Liver (tissue), 9 donors: ENCODE data around the gene AP4B1. TPM values are rescaled to one million over a fixed set of nuclear protein-coding genes. Genes with fewer than 3 reads are reported as not detected.
"Not testable (repeated sequence)": the region's sequence is repeated elsewhere in the genome, so short reads cannot be mapped to it uniquely, and the experiment has no call there.

Source experiments
- DNase-seq: peaks from one replicate; pipeline ENCODE4 v3.0.0-alpha.2; 2017; ENCODE audit warnings: low spot score
- H3K27ac ChIP-seq, 2 donors: one replicate each; pipeline ENCODE4 v1.7.0; 2013; ENCODE audit warnings: inconsistent platforms in 2 of 2, low read length in 2 of 2, control low read depth in 1 of 2, low read depth in 1 of 2, mild to moderate bottlenecking in 1 of 2
- H3K27me3 ChIP-seq, 4 donors: one replicate each; pipeline versions ENCODE4 v1.6.1 to v1.7.0; 2013; ENCODE audit warnings: low read length in 3 of 4, inconsistent platforms in 1 of 4, mild to moderate bottlenecking in 1 of 4, moderate library complexity in 1 of 4; ENCODE audit not compliant: control insufficient read depth in 4 of 4, insufficient read depth in 4 of 4
- H3K36me3 ChIP-seq, 4 donors: one replicate each; pipeline versions ENCODE4 v1.6.1 to v1.7.0; 2013; ENCODE audit warnings: low read length in 3 of 4, mild to moderate bottlenecking in 3 of 4, low read depth in 1 of 4, moderate library complexity in 1 of 4; ENCODE audit not compliant: control insufficient read depth in 4 of 4, insufficient read depth in 3 of 4
- H3K4me1 ChIP-seq, 4 donors: one replicate each; pipeline versions ENCODE4 v1.6.1 to v1.7.0; 2013; ENCODE audit warnings: low read length in 3 of 4, mild to moderate bottlenecking in 3 of 4, moderate library complexity in 1 of 4; ENCODE audit not compliant: control insufficient read depth in 4 of 4, insufficient read depth in 4 of 4
- H3K4me3 ChIP-seq, 3 donors: one replicate each; pipeline versions ENCODE4 v1.6.1 to v1.7.0; 2013; ENCODE audit warnings: low read length in 3 of 3, control low read depth in 1 of 3, low read depth in 1 of 3, mild to moderate bottlenecking in 1 of 3
- H3K9ac ChIP-seq, 2 donors: one replicate each; pipeline ENCODE4 v1.7.0; 2013; ENCODE audit warnings: low read length in 2 of 2, mild to moderate bottlenecking in 2 of 2, moderate library complexity in 2 of 2, control low read depth in 1 of 2, low read depth in 1 of 2
- H3K9me3 ChIP-seq, 4 donors: one replicate each; pipeline versions ENCODE4 v1.6.1 to v1.7.0; 2013; ENCODE audit warnings: low read length in 3 of 4; ENCODE audit not compliant: control insufficient read depth in 4 of 4
- GABPA ChIP-seq, 2 donors: IDR thresholded peaks in 1 of 2; conservative IDR thresholded peaks in 1 of 2; 2 replicates each; pipeline ENCODE4 v1.6.1; 2016; ENCODE audit warnings: antibody characterized with exemption in 2 of 2, mild to moderate bottlenecking in 1 of 2, moderate library complexity in 1 of 2
- MAX ChIP-seq: IDR thresholded peaks from 2 replicates; pipeline ENCODE4 v1.6.1; 2016; ENCODE audit warnings: antibody characterized with exemption
- RXRA ChIP-seq, 2 donors: IDR thresholded peaks; 2 replicates each; pipeline ENCODE4 v1.6.1; 2017 to 2018; ENCODE audit warnings: antibody characterized with exemption in 2 of 2, mild to moderate bottlenecking in 1 of 2
- SP1 ChIP-seq: IDR thresholded peaks from 2 replicates; pipeline ENCODE4 v1.6.1; 2018; ENCODE audit warnings: antibody characterized with exemption, mild to moderate bottlenecking
- TAF1 ChIP-seq: conservative IDR thresholded peaks from 2 replicates; pipeline ENCODE4 v1.6.1; 2016; ENCODE audit warnings: antibody characterized with exemption, mild to moderate bottlenecking
- YY1 ChIP-seq: IDR thresholded peaks from 2 replicates; pipeline ENCODE4 v1.6.1; 2016; ENCODE audit warnings: antibody characterized with exemption, mild to moderate bottlenecking
- WGBS: extraction: QIAGEN DNeasy Blood & Tissue Kit; methylation state at CpG from one replicate; pipeline ENCODE4 v1.1.7; 2013; 5-methylcytosine and 5-hydroxymethylcytosine counted together
- polyA plus RNA-seq, 2 donors: library from polyadenylated mRNA; stranded (reverse) in 1 of 2; unstranded in 1 of 2; fragments of 200-250 nt in 1 of 2; fragments of >200 nt in 1 of 2; fragmentation: Nextera tagmentation in 1 of 2; extraction: Ambion mirVana in 1 of 2; gene quantifications; one replicate each; pipeline versions ENCODE4 v1.2.1 to v1.2.3, GENCODE V29; 2013 to 2015
- total RNA-seq, 2 donors: library from RNA; depleted of rRNA; stranded (reverse); fragments of >200 nt; gene quantifications; one replicate each; pipeline ENCODE4 v1.2.3, GENCODE V29; 2014
- TF ChIP-seq, protein P1 (sequence below): IDR thresholded peaks from 2 replicates; pipeline ENCODE4 v1.6.1; 2016; ENCODE audit warnings: antibody characterized with exemption
- TF ChIP-seq, protein P2 (sequence below): IDR thresholded peaks from 2 replicates; pipeline ENCODE4 v1.6.1; 2016; ENCODE audit warnings: antibody characterized with exemption
- TF ChIP-seq, protein P3 (sequence below): fragments of 150-350 bp; IDR thresholded peaks from 2 replicates; pipeline ENCODE4 v1.5.1; 2017; ENCODE audit warnings: improper control_type of control experiment, low read depth, low read length; ENCODE audit not compliant: missing input control
- donor health status: healthy.
- donor health status: healthy.
- donor health status: healthy.
- donor health status: healthy.
- donor health status: healthy.

The AP4B1 gene
- total and polyA plus RNA-seq, 4 donors, result 4.3 to 10.6 (median 7.0) TPM

GRCh38 chr1:113855630-113856400, 48.8 kb downstream of the AP4B1 start:
- DNase-seq, result no peak
- no peaks in the 10 kb centered on the region for H3K36me3 ChIP-seq
- no peaks in the 10 kb centered on the region for H3K27me3 ChIP-seq
- no peaks in the 10 kb centered on the region for H3K4me1 ChIP-seq
- H3K9me3 ChIP-seq, result no peaks in the 10 kb centered on the region
- no peak overlapping the region for H3K27ac ChIP-seq
- 94% methylated on average over 4 of the region's 4 CpGs for WGBS
- TF ChIP-seq GABPA (IDR thresholded peaks at IDR 0.05 in 1 of 2, conservative IDR thresholded peaks at IDR 0.05 in 1 of 2) (no peak), YY1 (no peak), SP1 (no peak), MAX (no peak)
- TF ChIP-seq, protein P1, sequence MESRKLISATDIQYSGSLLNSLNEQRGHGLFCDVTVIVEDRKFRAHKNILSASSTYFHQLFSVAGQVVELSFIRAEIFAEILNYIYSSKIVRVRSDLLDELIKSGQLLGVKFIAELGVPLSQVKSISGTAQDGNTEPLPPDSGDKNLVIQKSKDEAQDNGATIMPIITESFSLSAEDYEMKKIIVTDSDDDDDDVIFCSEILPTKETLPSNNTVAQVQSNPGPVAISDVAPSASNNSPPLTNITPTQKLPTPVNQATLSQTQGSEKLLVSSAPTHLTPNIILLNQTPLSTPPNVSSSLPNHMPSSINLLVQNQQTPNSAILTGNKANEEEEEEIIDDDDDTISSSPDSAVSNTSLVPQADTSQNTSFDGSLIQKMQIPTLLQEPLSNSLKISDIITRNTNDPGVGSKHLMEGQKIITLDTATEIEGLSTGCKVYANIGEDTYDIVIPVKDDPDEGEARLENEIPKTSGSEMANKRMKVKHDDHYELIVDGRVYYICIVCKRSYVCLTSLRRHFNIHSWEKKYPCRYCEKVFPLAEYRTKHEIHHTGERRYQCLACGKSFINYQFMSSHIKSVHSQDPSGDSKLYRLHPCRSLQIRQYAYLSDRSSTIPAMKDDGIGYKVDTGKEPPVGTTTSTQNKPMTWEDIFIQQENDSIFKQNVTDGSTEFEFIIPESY, result no peak
- TF ChIP-seq, protein P2, sequence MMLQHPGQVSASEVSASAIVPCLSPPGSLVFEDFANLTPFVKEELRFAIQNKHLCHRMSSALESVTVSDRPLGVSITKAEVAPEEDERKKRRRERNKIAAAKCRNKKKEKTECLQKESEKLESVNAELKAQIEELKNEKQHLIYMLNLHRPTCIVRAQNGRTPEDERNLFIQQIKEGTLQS, result no peak
- TF ChIP-seq, protein P3, sequence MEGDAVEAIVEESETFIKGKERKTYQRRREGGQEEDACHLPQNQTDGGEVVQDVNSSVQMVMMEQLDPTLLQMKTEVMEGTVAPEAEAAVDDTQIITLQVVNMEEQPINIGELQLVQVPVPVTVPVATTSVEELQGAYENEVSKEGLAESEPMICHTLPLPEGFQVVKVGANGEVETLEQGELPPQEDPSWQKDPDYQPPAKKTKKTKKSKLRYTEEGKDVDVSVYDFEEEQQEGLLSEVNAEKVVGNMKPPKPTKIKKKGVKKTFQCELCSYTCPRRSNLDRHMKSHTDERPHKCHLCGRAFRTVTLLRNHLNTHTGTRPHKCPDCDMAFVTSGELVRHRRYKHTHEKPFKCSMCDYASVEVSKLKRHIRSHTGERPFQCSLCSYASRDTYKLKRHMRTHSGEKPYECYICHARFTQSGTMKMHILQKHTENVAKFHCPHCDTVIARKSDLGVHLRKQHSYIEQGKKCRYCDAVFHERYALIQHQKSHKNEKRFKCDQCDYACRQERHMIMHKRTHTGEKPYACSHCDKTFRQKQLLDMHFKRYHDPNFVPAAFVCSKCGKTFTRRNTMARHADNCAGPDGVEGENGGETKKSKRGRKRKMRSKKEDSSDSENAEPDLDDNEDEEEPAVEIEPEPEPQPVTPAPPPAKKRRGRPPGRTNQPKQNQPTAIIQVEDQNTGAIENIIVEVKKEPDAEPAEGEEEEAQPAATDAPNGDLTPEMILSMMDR, result no peak
- no peak overlapping the region for H3K9ac ChIP-seq
- no peak overlapping the region for H3K4me3 ChIP-seq

DNA sequence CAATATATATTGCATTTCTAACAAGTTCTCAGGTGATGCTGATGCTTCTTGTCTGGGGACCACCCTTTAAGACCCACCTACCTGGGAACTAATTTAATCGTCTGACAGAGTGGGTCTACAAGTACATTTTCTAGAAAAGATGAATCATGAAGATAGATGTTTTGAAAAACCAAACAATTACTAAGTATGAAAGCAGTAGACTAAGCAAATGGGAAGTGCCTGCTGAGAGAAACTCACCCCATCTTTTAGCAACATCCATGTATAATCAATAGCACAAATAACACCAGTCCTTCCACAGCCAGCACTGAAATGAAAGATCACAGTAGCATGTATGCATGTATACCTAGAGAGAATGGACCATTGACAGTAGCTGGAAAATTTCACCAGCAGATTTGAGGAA, 50.4 kb downstream of the AP4B1 start:
- no peaks in the 10 kb centered on the region for H3K4me1 ChIP-seq
- WGBS, result 49% methylated on average over 1 of the region's 1 CpG
- H3K9ac ChIP-seq, result no peak overlapping the region
- no peak for DNase-seq
- TF ChIP-seq GABPA (IDR thresholded peaks at IDR 0.05 in 1 of 2, conservative IDR thresholded peaks at IDR 0.05 in 1 of 2) (no peak), TAF1 (no peak), RXRA (IDR thresholded peaks at IDR 0.05) (no peak)
- TF ChIP-seq, protein P2, result no peak
- no peaks in the 10 kb centered on the region for H3K9me3 ChIP-seq
- H3K27me3 ChIP-seq, result no peaks in the 10 kb centered on the region
- H3K27ac ChIP-seq, result no peak overlapping the region
- H3K36me3 ChIP-seq, result no peaks in the 10 kb centered on the region
- no peak overlapping the region for H3K4me3 ChIP-seq

DNA sequence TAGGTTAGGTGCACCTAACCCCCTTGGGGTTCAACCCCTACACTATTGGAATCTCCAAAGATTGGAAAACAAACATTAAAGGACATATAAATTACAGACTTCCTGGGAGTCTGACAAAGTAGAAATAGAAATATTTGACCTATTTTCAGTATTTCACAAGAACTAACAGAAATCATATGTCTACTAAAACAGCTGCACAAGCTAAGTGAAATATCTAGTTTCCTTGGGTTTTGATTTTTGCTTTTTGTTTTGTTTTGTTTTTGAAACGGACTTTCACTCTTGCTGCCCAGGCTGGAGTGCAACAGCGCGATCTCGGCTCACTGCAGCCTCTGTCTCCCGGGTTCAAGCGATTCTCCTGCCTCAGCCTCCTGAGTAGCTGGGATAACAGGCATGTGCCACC, 51.9 kb downstream of the AP4B1 start:
- H3K4me1 ChIP-seq, H3K36me3 ChIP-seq, H3K9me3 ChIP-seq, H3K4me3 ChIP-seq, DNase-seq, H3K9ac ChIP-seq, H3K27ac ChIP-seq, H3K27me3 ChIP-seq: not testable (repeated sequence)
- 87% methylated on average over 6 of the region's 6 CpGs for WGBS
